Measurements from ENCODE around the gene MRPL48. TPM values are rescaled to one million over a fixed set of nuclear protein-coding genes. Genes with fewer than 3 reads are reported as not detected.
"Not testable (repeated sequence)": the region's sequence is repeated elsewhere in the genome, so short reads cannot be mapped to it uniquely, and the experiment has no call there.

Gene MRPL48
- polyA plus RNA-seq, 1 donor, result 40.6 TPM

GRCh38 chr11:73838443-73839122, 50.9 kb downstream of the MRPL48 start:
- DNase-seq (ENCODE audit: low read depth), result no peak

GRCh38 chr11:73839123-73839457, 51.4 kb downstream of the MRPL48 start:
- DNase-seq (ENCODE audit: low read depth), result no peak

GRCh38 chr11:73851046-73851764, 63.5 kb downstream of the MRPL48 start:
- DNase-seq (ENCODE audit: low read depth), result no peak

GRCh38 chr11:73852049-73852448, 64.4 kb downstream of the MRPL48 start:
- DNase-seq (ENCODE audit: low read depth), result no peak

GRCh38 chr11:73854680-73855079, 67.0 kb downstream of the MRPL48 start:
- DNase-seq (ENCODE audit: low read depth), result no peak

GRCh38 chr11:73856031-73856567, 68.4 kb downstream of the MRPL48 start:
- no peak for DNase-seq (ENCODE audit: low read depth)

- no peak for DNase-seq (ENCODE audit: low read depth)
Observed at GRCh38 chr11:73859671-73860070, 72.0 kb downstream of the MRPL48 start.

GRCh38 chr11:73860202-73860601, 72.5 kb downstream of the MRPL48 start:
- DNase-seq (ENCODE audit: low read depth), result no peak

- DNase-seq (ENCODE audit: low read depth), result no peak
Observed at GRCh38 chr11:73862986-73863385, 75.3 kb downstream of the MRPL48 start.

GRCh38 chr11:73866095-73866579, 78.5 kb downstream of the MRPL48 start:
- no peak for DNase-seq (ENCODE audit: low read depth)

- DNase-seq (ENCODE audit: low read depth), result no peak
Observed at GRCh38 chr11:73866586-73866996, 78.9 kb downstream of the MRPL48 start.

GRCh38 chr11:73869332-73869949, 81.8 kb downstream of the MRPL48 start:
- DNase-seq (ENCODE audit: low read depth), result no peak

GRCh38 chr11:73870261-73870660, 82.6 kb downstream of the MRPL48 start:
- DNase-seq (ENCODE audit: low read depth), result no peak

GRCh38 chr11:73872749-73873357, 85.2 kb downstream of the MRPL48 start:
- DNase-seq (ENCODE audit: low read depth), result no peak

- DNase-seq (ENCODE audit: low read depth), result no peak
Observed at GRCh38 chr11:73875380-73875779, 87.7 kb downstream of the MRPL48 start.

GRCh38 chr11:73875840-73876239, 88.2 kb downstream of the MRPL48 start:
- DNase-seq (ENCODE audit: low read depth), result no peak

- peak; percentile 93 for DNase-seq (ENCODE audit: low read depth)
Observed at GRCh38 chr11:73876424-73877310, 89.0 kb downstream of the MRPL48 start, which contains the start of the genes COA4 and PAAF1. Gene COA4, minus strand, starts transcription at chr11:73876846. Its CDS starts 3,468 bp downstream, at chr11:73873378. Gene PAAF1, plus strand, starts transcription at chr11:73876999. Its CDS starts 23 bp downstream, at chr11:73877022.

- DNase-seq (ENCODE audit: low read depth), result no peak
Observed at GRCh38 chr11:73878771-73879170, 91.1 kb downstream of the MRPL48 start.

- DNase-seq (ENCODE audit: low read depth), result not testable (repeated sequence)
Observed at GRCh38 chr11:73880449-73880848, 92.8 kb downstream of the MRPL48 start.

- DNase-seq (ENCODE audit: low read depth), result no peak
Observed at GRCh38 chr11:73883856-73884255, 96.2 kb downstream of the MRPL48 start.

- no peak for DNase-seq (ENCODE audit: low read depth)
Observed at GRCh38 chr11:73888244-73888643, 100.6 kb downstream of the MRPL48 start.

Measured in forelimb muscle (tissue), 1 donor.